Adrenal gland (tissue), 12 donors: Measurements from ENCODE around the gene TGOLN2. TPM values are rescaled to one million over a fixed set of nuclear protein-coding genes. Genes with fewer than 3 reads are reported as not detected.

Source experiments
- DNase-seq, 7 donors: peaks; one replicate each; pipeline ENCODE4 v3.0.0-alpha.2; 2019 to 2020
- H3K27ac ChIP-seq, 5 donors: fragments of 200-600 bp; sonication (generic) in 4 of 5; 1 replicate in 3 of 5; 2 replicates in 2 of 5; pipeline versions ENCODE4 v1.5.1 to v1.8.0; 2016 to 2020; ENCODE audit warnings: mild to moderate bottlenecking in 1 of 5
- H3K27me3 ChIP-seq: fragments of 200-600 bp; 2 replicates; pipeline ENCODE4 v1.8.0; 2021
- H3K36me3 ChIP-seq, 2 donors: fragments of 200-600 bp; replicated peaks in 1 of 2; 1 replicate in 1 of 2; 2 replicates in 1 of 2; pipeline versions ENCODE4 v1.5.1 to v1.8.0; 2018 to 2022
- H3K4me1 ChIP-seq, 2 donors: fragments of 200-600 bp; replicated peaks in 1 of 2; 1 replicate in 1 of 2; 2 replicates in 1 of 2; pipeline versions ENCODE4 v1.5.1 to v1.8.0; 2018 to 2021
- H3K4me3 ChIP-seq, 4 donors: fragments of 200-600 bp; sonication (generic) in 3 of 4; one replicate each; pipeline ENCODE4 v1.5.1; 2016 to 2018
- H3K9me3 ChIP-seq, 3 donors: fragments of 200-600 bp; sonication (generic) in 1 of 3; replicated peaks in 1 of 3; 1 replicate in 2 of 3; 2 replicates in 1 of 3; pipeline versions ENCODE4 v1.5.1 to v1.8.0; 2016 to 2021
- CTCF ChIP-seq, 6 experiments: fragments of 450-650 bp in 4 of 6; fragments of 200-600 bp in 2 of 6; sonication (generic) in 1 of 6; IDR thresholded peaks; 1 replicate in 5 of 6; 2 replicates in 1 of 6; pipeline versions ENCODE4 v1.5.1 to v1.8.0; 2016 to 2021; ENCODE audit warnings: antibody characterized with exemption in 6 of 6, mild to moderate bottlenecking in 2 of 6, moderate library complexity in 1 of 6
- POLR2A ChIP-seq, 2 donors: fragments of 450-650 bp; IDR thresholded peaks; one replicate each; pipeline ENCODE4 v1.6.1; 2017; ENCODE audit warnings: antibody characterized with exemption in 2 of 2, mild to moderate bottlenecking in 2 of 2, moderate library complexity in 1 of 2
- WGBS, 4 donors: extraction: QIAGEN DNeasy Blood & Tissue Kit in 2 of 4; methylation state at CpG; one replicate each; pipeline versions ENCODE4 v1.1.5 to v1.1.7; 2013 to 2017; 5-methylcytosine and 5-hydroxymethylcytosine counted together
- intact Hi-C, 2 donors: fragments of 100-400 bp; cut with DNase I; formaldehyde crosslinking; loops; one replicate each; pipeline versions ENCODE4 v1.14.1 to v1.15.0; 2022 to 2023
- polyA plus RNA-seq, 3 donors: library from polyadenylated mRNA; stranded (reverse); fragments of 200-250 nt in 2 of 3; fragments of 350-450 nt in 1 of 3; fragmentation: Illumina TruSeq in 1 of 3; extraction: RNeasy Lipid Tissue Mini Kit (QIAGEN cat#74804) in 1 of 3; gene quantifications; one replicate each; pipeline ENCODE4 v1.2.3, GENCODE V29; 2013 to 2014
- small RNA-seq, 2 donors: library from RNA; depleted of rRNA; stranded (forward); fragments of <200 nt; gene quantifications; one replicate each; pipeline ENCODE3, GENCODE V24; 2016
- total RNA-seq, 9 donors: library from RNA; depleted of rRNA in 4 of 9; stranded (reverse); fragments of >200 nt in 4 of 9; fragments of 120-200 nt in 1 of 9; fragmentation: NEBNext Ultra II Directional in 1 of 9; extraction: Animal tissue kit (Norgen Biotek cat#: 25700) in 1 of 9; gene quantifications; one replicate each; pipeline versions ENCODE4 v1.1.0 to v1.2.4, GENCODE V29; 2013 to 2023
- donor health status: healthy with polysubstance abuse.
- donor health status: Bipolar disorder and iron deficiency.
- donor health status: DM: yes; HTN: yes; CAD: no.
- donor health status: DM: no; HTN: no; CAD: no.
- donor health status: DM: no; HTN: no; CAD: no.
- donor health status: DM: yes; HTN: yes; CAD: no.

TGOLN2 gene
- total and polyA plus RNA-seq, 12 donors = 14.8 to 186 (median 140) TPM

GRCh38 chr2:85272357-85272756 is 55.4 kb downstream of the TGOLN2 start:
- TF ChIP-seq POLR2A (IDR thresholded peaks at IDR 0.05) (no peak), CTCF (IDR thresholded peaks at IDR 0.05) (no peak)
- 81 to 88% (median 84%) methylated on average over 6 of the region's 6 CpGs for WGBS, 4 donors
- Histone ChIP-seq H3K36me3 (no peaks in the 10 kb centered on the region), H3K9me3 (no peaks in the 10 kb centered on the region), H3K27ac (no peak overlapping the region), H3K27me3 (no peaks in the 10 kb centered on the region), H3K4me3 (no peak overlapping the region), H3K4me1 (peaks cover 0 to 6% of the 10 kb centered on the region in 2 donors)
- no peak for DNase-seq
- intact Hi-C loops = no loop called here

- H3K36me3 ChIP-seq = no peaks in the 10 kb centered on the region
- 53 to 72% (median 56%) methylated on average over 6 of the region's 6 CpGs for WGBS, 4 donors
These were observed 57.8 kb downstream of the TGOLN2 start for GRCh38 chr2:85269959-85270358.

More at GRCh38 chr2:85269959-85270358, 57.8 kb downstream of the TGOLN2 start:
- no peaks in the 10 kb centered on the region for H3K9me3 ChIP-seq
- DNase-seq = peak in 2 of 7 donors; percentile 19 to 26
- no peaks in the 10 kb centered on the region for H3K27me3 ChIP-seq
- intact Hi-C loops = no loop called here
- TF ChIP-seq CTCF (IDR thresholded peaks at IDR 0.05) (no peak), POLR2A (IDR thresholded peaks at IDR 0.05) (no peak)
- H3K4me3 ChIP-seq = no peak overlapping the region
- H3K4me1 ChIP-seq = peaks cover 0 to 6% of the 10 kb centered on the region in 2 donors
- H3K27ac ChIP-seq = peak overlapping the region in 1 of 5 donors; percentile 40

Small RNAs within 50 kb of the gene (small RNA-seq; reads per million reads assigned to genes)
- gene AC062037.1 (0 reads per million in 2 donors), gene RF00019 (0 reads per million in 2 donors), gene RN7SL113P (0 reads per million in 2 donors)

Other genes starting within 250 kb of the TGOLN2 start
- gene TCF7L1, start 194.6 kb downstream of the TGOLN2 start, total RNA-seq = 1 to 10 TPM in 8 of 9 donors, under 1 TPM in 1; 0.36 to 6.3 (median 2.9) TPM
- 1 to 10 TPM; 2.1 to 8.9 (median 6.1) TPM for gene TCF7L1, start 194.6 kb downstream of the TGOLN2 start, polyA plus RNA-seq
- gene RETSAT, start 26.5 kb upstream of the TGOLN2 start, total RNA-seq = 100 to 1,000 TPM in 7 of 9 donors, 10 to 100 TPM in 2; 70.3 to 178 (median 131) TPM
- 100 to 1,000 TPM in 1 of 3 donors, 10 to 100 TPM in 2; 26.1 to 209 (median 60.7) TPM for gene RETSAT, start 26.5 kb upstream of the TGOLN2 start, polyA plus RNA-seq
- gene ELMOD3, start 26.8 kb upstream of the TGOLN2 start, total RNA-seq = 10 to 100 TPM; 12.3 to 37.0 (median 25.5) TPM
- gene ELMOD3, start 26.8 kb upstream of the TGOLN2 start, polyA plus RNA-seq = 10 to 100 TPM; 18.9 to 69.0 (median 63.1) TPM
- 100 to 1,000 TPM in 1 of 9 donors, 10 to 100 TPM in 8; 11.6 to 104 (median 39.6) TPM for gene CAPG, start 82.4 kb upstream of the TGOLN2 start, total RNA-seq
- gene CAPG, start 82.4 kb upstream of the TGOLN2 start, polyA plus RNA-seq = 100 to 1,000 TPM in 1 of 3 donors, 10 to 100 TPM in 2; 13.8 to 192 (median 71.2) TPM
- gene SH2D6, start 90.7 kb upstream of the TGOLN2 start, total RNA-seq = 1 to 10 TPM in 1 of 9 donors, under 1 TPM in 3, not detected in 5; 0.61 to 1.4 (median 0.71) TPM
- 1 to 10 TPM in 2 of 3 donors, under 1 TPM in 1; 0.53 to 4.2 (median 1.3) TPM for gene SH2D6, start 90.7 kb upstream of the TGOLN2 start, polyA plus RNA-seq
- 100 to 1,000 TPM in 7 of 9 donors, 10 to 100 TPM in 2; 87.3 to 429 (median 175) TPM for gene MAT2A, start 211.2 kb upstream of the TGOLN2 start, total RNA-seq
- gene MAT2A, start 211.2 kb upstream of the TGOLN2 start, polyA plus RNA-seq = 100 to 1,000 TPM in 1 of 3 donors, 10 to 100 TPM in 2; 41.1 to 237 (median 75.9) TPM
- 10 to 100 TPM; 24.8 to 85.2 (median 48.4) TPM for gene GGCX, start 233.5 kb upstream of the TGOLN2 start, total RNA-seq
- 10 to 100 TPM; 14.9 to 28.4 (median 19.2) TPM for gene GGCX, start 233.5 kb upstream of the TGOLN2 start, polyA plus RNA-seq
- 10 to 100 TPM in 7 of 9 donors, 1 to 10 TPM in 2; 8.0 to 68.9 (median 42.3) TPM for gene VAMP8, start 249.6 kb upstream of the TGOLN2 start, total RNA-seq
- gene VAMP8, start 249.6 kb upstream of the TGOLN2 start, polyA plus RNA-seq = 100 to 1,000 TPM in 1 of 3 donors, 10 to 100 TPM in 2; 47.2 to 108 (median 51.5) TPM